Hepatocyte (in vitro differentiated cells): Measurements from ENCODE around the gene VPS13D. TPM values are rescaled to one million over a fixed set of nuclear protein-coding genes. Genes with fewer than 3 reads are reported as not detected.
A peak's percentile ranks its signal among the peaks of the same experiment; 100 is the strongest.
"Not testable (repeated sequence)": the region's sequence is repeated elsewhere in the genome, so short reads cannot be mapped to it uniquely, and the experiment has no call there.

Source experiments
- DNase-seq: peaks from one replicate; pipeline ENCODE4 v3.0.0-alpha.2; 2016; ENCODE audit warnings: low spot score
- H2AFZ ChIP-seq: fragments of 200-600 bp; sonication (generic); 2 replicates; pipeline ENCODE4 v1.6.0; 2016; ENCODE audit warnings: antibody characterized with exemption, mild to moderate bottlenecking
- H3K27ac ChIP-seq: fragments of 200-600 bp; sonication (generic); 2 replicates; pipeline ENCODE4 v1.5.1; 2016; ENCODE audit warnings: mild to moderate bottlenecking
- H3K27me3 ChIP-seq: fragments of 200-600 bp; sonication (generic); 2 replicates; pipeline ENCODE4 v1.6.1; 2016
- H3K36me3 ChIP-seq: fragments of 200-600 bp; sonication (generic); replicated peaks from 2 replicates; pipeline ENCODE4 v1.5.1; 2016; ENCODE audit warnings: low read depth; ENCODE audit not compliant: insufficient read depth
- H3K4me1 ChIP-seq: fragments of 200-600 bp; sonication (generic); 2 replicates; pipeline ENCODE4 v1.5.1; 2016; ENCODE audit warnings: mild to moderate bottlenecking, moderate library complexity; ENCODE audit not compliant: insufficient read depth
- H3K4me2 ChIP-seq: fragments of 200-600 bp; sonication (generic); 2 replicates; pipeline ENCODE4 v1.6.0; 2016
- H3K4me3 ChIP-seq: fragments of 200-600 bp; sonication (generic); 2 replicates; pipeline ENCODE4 v1.5.1; 2016; ENCODE audit warnings: mild to moderate bottlenecking
- H3K79me2 ChIP-seq: fragments of 200-600 bp; sonication (generic); 2 replicates; pipeline ENCODE4 v1.6.0; 2017; ENCODE audit warnings: mild to moderate bottlenecking
- H3K9me2 ChIP-seq: fragments of 200-600 bp; sonication (generic); replicated peaks from 2 replicates; pipeline ENCODE4 v1.6.0; 2017; ENCODE audit warnings: mild to moderate bottlenecking; ENCODE audit not compliant: insufficient read depth
- H3K9me3 ChIP-seq: fragments of 200-600 bp; sonication (generic); 2 replicates; pipeline ENCODE4 v1.5.1; 2016; ENCODE audit warnings: low read depth, mild to moderate bottlenecking
- H4K20me1 ChIP-seq: fragments of 200-600 bp; sonication (generic); 2 replicates; pipeline ENCODE4 v1.6.0; 2016; ENCODE audit warnings: mild to moderate bottlenecking; ENCODE audit not compliant: insufficient read depth, poor library complexity, severe bottlenecking
- EZH2 ChIP-seq: fragments of 200-600 bp; sonication (generic); IDR thresholded peaks from 2 replicates; pipeline ENCODE4 v1.6.1; 2016; ENCODE audit warnings: antibody characterized with exemption, mild to moderate bottlenecking, borderline replicate concordance
- EZH2phosphoT487 ChIP-seq: fragments of 200-600 bp; sonication (generic); IDR thresholded peaks from one replicate; pipeline ENCODE4 v1.6.1; 2018; ENCODE audit warnings: antibody characterized with exemption, mild to moderate bottlenecking, low read depth, moderate library complexity; ENCODE audit not compliant: unreplicated experiment, severe bottlenecking
- WGBS: methylation state at CpG from one replicate; pipeline ENCODE4 v1.1.6; 2016; ENCODE audit warnings: low lambda C conversion rate; ENCODE audit errors: missing lambda C conversion rate; 5-methylcytosine and 5-hydroxymethylcytosine counted together
- polyA plus RNA-seq: library from polyadenylated mRNA; unstranded; fragments of >200 nt; fragmentation: Nextera tagmentation; extraction: Ambion mirVana; gene quantifications from 2 replicates; pipeline ENCODE4 v1.2.1, GENCODE V29; 2016
- total RNA-seq: library from RNA; depleted of rRNA; stranded (reverse); fragments of >200 nt; gene quantifications from 2 replicates; pipeline ENCODE4 v1.2.3, GENCODE V29; 2014
- TF ChIP-seq, protein P1 (sequence below): fragments of 200-600 bp; sonication (generic); IDR thresholded peaks from 2 replicates; pipeline ENCODE4 v1.5.1; 2016; ENCODE audit warnings: antibody characterized with exemption, mild to moderate bottlenecking; ENCODE audit not compliant: poor library complexity

VPS13D gene
- total and polyA plus RNA-seq, 2 experiments from 2014 or later, result 7.3 to 32.2 TPM

DNA sequence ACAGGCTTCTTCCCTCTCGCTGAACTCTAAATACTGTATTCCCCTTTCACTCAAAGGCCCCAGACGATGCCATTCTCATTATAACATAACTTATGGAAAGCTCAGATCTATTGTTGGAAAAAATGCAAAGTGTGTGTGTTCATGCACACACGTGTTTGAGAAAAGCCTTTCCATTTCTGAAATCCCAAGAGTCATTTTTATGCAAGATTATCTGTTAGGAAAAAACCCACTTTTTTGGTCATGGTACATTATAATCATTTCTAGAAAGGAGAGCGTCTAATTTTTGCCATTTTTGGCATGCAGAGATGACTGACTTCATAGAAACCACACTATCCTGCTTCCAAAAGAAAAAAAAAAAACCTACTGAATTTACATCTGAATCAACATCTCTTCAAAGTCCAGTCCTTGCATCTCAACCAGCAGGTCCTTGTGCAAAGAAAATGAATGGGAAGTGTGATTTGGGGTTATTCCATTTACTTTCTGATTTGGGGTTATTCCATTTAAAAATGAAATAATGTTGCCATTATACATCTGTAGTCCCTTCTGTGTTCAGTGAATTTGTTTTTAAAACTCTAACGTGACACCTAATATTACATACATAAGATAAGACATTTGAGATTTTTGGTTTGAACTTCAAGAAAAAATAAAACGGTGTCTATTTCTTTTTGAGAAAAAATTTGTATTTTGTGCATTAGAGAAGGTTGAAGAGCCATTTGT is 237.9 kb downstream of the VPS13D start:
- 96% methylated on average over 6 of the region's 6 CpGs for WGBS

GRCh38 chr1:12468323-12468722 is 238.5 kb downstream of the VPS13D start:
- no peaks in the 10 kb centered on the region for H3K36me3 ChIP-seq
- 79% methylated on average over 2 of the region's 2 CpGs for WGBS
- H3K27ac ChIP-seq, result no peak overlapping the region
- H2AFZ ChIP-seq, result no peak overlapping the region
- peaks cover 44% of the 10 kb centered on the region for H3K4me1 ChIP-seq
- no peak overlapping the region for H3K4me3 ChIP-seq
- no peaks in the 10 kb centered on the region for H3K27me3 ChIP-seq
- H3K9me3 ChIP-seq, result no peaks in the 10 kb centered on the region
- DNase-seq, result no peak
- no peaks in the 10 kb centered on the region for H4K20me1 ChIP-seq
- H3K4me2 ChIP-seq, result no peak overlapping the region
- no peaks in the 10 kb centered on the region for H3K79me2 ChIP-seq
- no peaks in the 10 kb centered on the region for H3K9me2 ChIP-seq
- TF ChIP-seq EZH2phosphoT487 (no peak), EZH2 (no peak)
- TF ChIP-seq, protein P1, sequence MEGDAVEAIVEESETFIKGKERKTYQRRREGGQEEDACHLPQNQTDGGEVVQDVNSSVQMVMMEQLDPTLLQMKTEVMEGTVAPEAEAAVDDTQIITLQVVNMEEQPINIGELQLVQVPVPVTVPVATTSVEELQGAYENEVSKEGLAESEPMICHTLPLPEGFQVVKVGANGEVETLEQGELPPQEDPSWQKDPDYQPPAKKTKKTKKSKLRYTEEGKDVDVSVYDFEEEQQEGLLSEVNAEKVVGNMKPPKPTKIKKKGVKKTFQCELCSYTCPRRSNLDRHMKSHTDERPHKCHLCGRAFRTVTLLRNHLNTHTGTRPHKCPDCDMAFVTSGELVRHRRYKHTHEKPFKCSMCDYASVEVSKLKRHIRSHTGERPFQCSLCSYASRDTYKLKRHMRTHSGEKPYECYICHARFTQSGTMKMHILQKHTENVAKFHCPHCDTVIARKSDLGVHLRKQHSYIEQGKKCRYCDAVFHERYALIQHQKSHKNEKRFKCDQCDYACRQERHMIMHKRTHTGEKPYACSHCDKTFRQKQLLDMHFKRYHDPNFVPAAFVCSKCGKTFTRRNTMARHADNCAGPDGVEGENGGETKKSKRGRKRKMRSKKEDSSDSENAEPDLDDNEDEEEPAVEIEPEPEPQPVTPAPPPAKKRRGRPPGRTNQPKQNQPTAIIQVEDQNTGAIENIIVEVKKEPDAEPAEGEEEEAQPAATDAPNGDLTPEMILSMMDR, result no peak

More for the DNA sequence above, 237.9 kb downstream of the VPS13D start:
- Histone ChIP-seq H3K79me2 (no peaks in the 10 kb centered on the region), H3K9me2 (no peaks in the 10 kb centered on the region), H3K36me3 (no peaks in the 10 kb centered on the region), H2AFZ (no peak overlapping the region), H3K9me3 (no peaks in the 10 kb centered on the region), H3K27ac (no peak overlapping the region), H3K4me2 (no peak overlapping the region), H3K27me3 (no peaks in the 10 kb centered on the region), H3K4me1 (peaks cover 47% of the 10 kb centered on the region), H4K20me1 (no peaks in the 10 kb centered on the region), H3K4me3 (no peak overlapping the region)
- DNase-seq, result no peak
- TF ChIP-seq, protein P1, result no peak
- TF ChIP-seq EZH2, result no peak

GRCh38 chr1:12469493-12469892 is 239.7 kb downstream of the VPS13D start:
- Histone ChIP-seq H2AFZ (no peak overlapping the region), H3K27me3 (no peaks in the 10 kb centered on the region), H3K9me3 (no peaks in the 10 kb centered on the region), H3K79me2 (no peaks in the 10 kb centered on the region), H3K36me3 (no peaks in the 10 kb centered on the region), H4K20me1 (no peaks in the 10 kb centered on the region), H3K4me1 (peaks cover 46% of the 10 kb centered on the region), H3K27ac (peak overlapping the region; percentile 9), H3K4me2 (no peak overlapping the region), H3K4me3 (no peak overlapping the region), H3K9me2 (no peaks in the 10 kb centered on the region)
- DNase-seq, result no peak
- TF ChIP-seq EZH2, result no peak
- WGBS, result 37% methylated on average over 6 of the region's 6 CpGs

GRCh38 chr1:12469990-12470389 is 240.2 kb downstream of the VPS13D start:
- Histone ChIP-seq H3K79me2 (no peaks in the 10 kb centered on the region), H3K9me3 (no peaks in the 10 kb centered on the region), H4K20me1 (no peaks in the 10 kb centered on the region), H3K27ac (peak overlapping the region; percentile 9), H3K4me1 (peaks cover 46% of the 10 kb centered on the region), H3K4me2 (no peak overlapping the region), H3K36me3 (no peaks in the 10 kb centered on the region), H3K4me3 (no peak overlapping the region), H3K27me3 (no peaks in the 10 kb centered on the region), H3K9me2 (no peaks in the 10 kb centered on the region), H2AFZ (no peak overlapping the region)
- TF ChIP-seq EZH2phosphoT487 (no peak), EZH2 (no peak)
- TF ChIP-seq, protein P1, result no peak
- WGBS, result 37% methylated on average over 4 of the region's 4 CpGs
- no peak for DNase-seq

DNA sequence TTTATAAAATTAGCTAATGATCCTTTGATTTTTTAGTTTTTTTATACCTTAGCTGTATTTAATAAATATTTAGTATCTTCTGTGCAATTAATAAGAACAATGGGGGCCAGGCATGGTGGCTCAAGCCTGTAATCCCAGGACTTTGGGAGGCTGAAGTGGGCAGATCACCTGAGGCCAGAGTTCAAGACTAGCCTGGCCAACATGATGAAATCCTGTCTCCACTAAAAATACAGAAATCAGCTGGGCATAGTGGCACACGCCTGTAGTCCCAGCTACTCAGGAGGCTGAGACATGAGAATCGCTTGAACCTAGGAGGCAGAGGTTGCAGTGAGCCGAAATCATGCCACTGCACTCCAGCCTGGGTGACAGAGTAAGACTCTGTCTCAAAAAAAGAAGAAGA is 241.1 kb downstream of the VPS13D start:
- not testable (repeated sequence) for H3K27me3 ChIP-seq, H3K9me2 ChIP-seq, H3K9me3 ChIP-seq, H4K20me1 ChIP-seq, H3K79me2 ChIP-seq, H3K36me3 ChIP-seq, H3K4me2 ChIP-seq, DNase-seq, H2AFZ ChIP-seq, H3K4me3 ChIP-seq, H3K27ac ChIP-seq
- H3K4me1 ChIP-seq, result peaks cover 48% of the 10 kb centered on the region
- WGBS, result 94% methylated on average over 3 of the region's 3 CpGs
